ENCODE measurements around the gene AKNAD1. TPM values are rescaled to one million over a fixed set of nuclear protein-coding genes. Genes with fewer than 3 reads are reported as not detected.

The AKNAD1 gene
- total and polyA plus RNA-seq, 2 of the 13 experiments (the other 11 are each of a cell fraction or from before 2014, with no cell fraction given): not detected

DNA sequence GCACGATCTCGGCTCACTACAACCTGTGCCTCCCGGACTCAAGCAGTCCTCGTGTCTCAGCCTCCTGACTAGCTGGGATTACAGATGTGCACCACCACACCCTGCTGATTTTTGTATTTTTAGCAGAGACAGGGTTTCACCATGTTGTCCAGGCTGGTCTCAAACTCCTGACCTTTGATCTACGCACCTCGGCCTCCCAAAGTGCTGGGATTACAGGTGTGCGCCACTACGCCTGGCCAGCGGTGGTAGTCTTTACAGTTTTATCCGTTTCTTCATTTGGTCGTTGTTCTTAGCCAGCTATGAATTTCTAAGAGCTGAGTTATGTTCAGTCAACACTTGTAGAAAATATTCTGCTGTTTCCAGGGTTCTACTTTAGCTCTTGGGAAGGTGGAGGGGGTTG lies 53.3 kb downstream of the AKNAD1 start:
- H3K79me2 ChIP-seq (ENCODE audit: insufficient read depth, low read length): no peaks in the 10 kb centered on the region
- no peaks in the 10 kb centered on the region for H3K9me3 ChIP-seq (ENCODE audit: low read length)
- TF ChIP-seq PCBP1 (IDR thresholded peaks at IDR 0.05; ENCODE audit: borderline replicate concordance, low read depth, low read length) (no peak), ZBTB38 (CRISPR knock-in tag; IDR thresholded peaks at IDR 0.05) (peak; percentile 45; the same call in 1 of the 2 replicates), ZNF891 (CRISPR knock-in tag; IDR thresholded peaks at IDR 0.05) (no peak), ZNF619 (CRISPR knock-in tag; IDR thresholded peaks at IDR 0.05) (no peak), THAP11 (CRISPR knock-in tag; IDR thresholded peaks at IDR 0.05) (no peak), HOXA3 (CRISPR knock-in tag; IDR thresholded peaks at IDR 0.05) (no peak), REPIN1 (CRISPR knock-in tag; IDR thresholded peaks at IDR 0.05; ENCODE audit: borderline replicate concordance, low read depth) (no peak), HNF4A (CRISPR knock-in tag; IDR thresholded peaks at IDR 0.05) (peak; percentile 58), ZBTB33 (CRISPR knock-in tag; IDR thresholded peaks at IDR 0.05) (peak; percentile 80), ZFY (CRISPR knock-in tag; IDR thresholded peaks at IDR 0.05) (no peak), ZBTB7B (CRISPR knock-in tag; IDR thresholded peaks at IDR 0.05) (no peak), RERE (CRISPR knock-in tag; IDR thresholded peaks at IDR 0.05; ENCODE audit: low read depth) (no peak), HNRNPL (IDR thresholded peaks at IDR 0.05; ENCODE audit: low read depth, low read length) (no peak), ZNF460 (CRISPR knock-in tag; IDR thresholded peaks at IDR 0.05; ENCODE audit: borderline replicate concordance) (peak; percentile 62; the same call in 1 of the 2 replicates), ZNF713 (CRISPR knock-in tag; IDR thresholded peaks at IDR 0.05) (no peak), KMT2A (CRISPR knock-in tag; IDR thresholded peaks at IDR 0.05) (no peak)
- TF ChIP-seq, protein P1, sequence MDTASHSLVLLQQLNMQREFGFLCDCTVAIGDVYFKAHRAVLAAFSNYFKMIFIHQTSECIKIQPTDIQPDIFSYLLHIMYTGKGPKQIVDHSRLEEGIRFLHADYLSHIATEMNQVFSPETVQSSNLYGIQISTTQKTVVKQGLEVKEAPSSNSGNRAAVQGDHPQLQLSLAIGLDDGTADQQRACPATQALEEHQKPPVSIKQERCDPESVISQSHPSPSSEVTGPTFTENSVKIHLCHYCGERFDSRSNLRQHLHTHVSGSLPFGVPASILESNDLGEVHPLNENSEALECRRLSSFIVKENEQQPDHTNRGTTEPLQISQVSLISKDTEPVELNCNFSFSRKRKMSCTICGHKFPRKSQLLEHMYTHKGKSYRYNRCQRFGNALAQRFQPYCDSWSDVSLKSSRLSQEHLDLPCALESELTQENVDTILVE (CRISPR knock-in tag; IDR thresholded peaks at IDR 0.05): no peak
- ATAC-seq (no peak; the same call in 1 of the 3 replicates), FAIRE-seq (no peak), DNase-seq (ENCODE audit: low spot score) (no peak)
- ChIA-PET POLR2A (no interaction called here), CTCF (ENCODE audit: low intra/inter-chr PET ratio, low total read pairs) (no interaction called here)
- in situ Hi-C loops (cut with HindIII; ENCODE audit: extremely low pct_ligation_motif_present, low pct_unique_long_range_greater_than_20kb): no loop called here
- H2AFZ ChIP-seq (ENCODE audit: low read length): no peak overlapping the region
- 93% methylated on average over 11 of the region's 11 CpGs for WGBS (ENCODE audit: low lambda C conversion rate)
- H4K20me1 ChIP-seq (ENCODE audit: insufficient read depth, low read length): no peaks in the 10 kb centered on the region
- H3K27ac ChIP-seq (ENCODE audit: extremely low read length, insufficient read depth, low read length): no peak overlapping the region
- no peak overlapping the region for H3K4me2 ChIP-seq (ENCODE audit: low read depth, low read length)
- no peak overlapping the region for H3K9ac ChIP-seq (ENCODE audit: insufficient read depth, low read depth, low read length)
- no TSS peak for BruUV-seq (replicated peaks)
- no peaks in the 10 kb centered on the region for H3K27me3 ChIP-seq (ENCODE audit: control insufficient read depth in 1 of 2, insufficient read depth in 2 of 2, low read length in 2 of 2)
- H3K4me1 ChIP-seq (ENCODE audit: insufficient read depth, low read length): peaks cover 18% of the 10 kb centered on the region
- intact Hi-C loops (cut with micrococcal nuclease; ENCODE audit: unreplicated experiment): no loop called here
- no peak overlapping the region for H3K4me3 ChIP-seq (replicated peaks in 1 of 3; ENCODE audit: insufficient read depth in 1 of 3, low read depth in 2 of 3, low read length in 3 of 3)
- H3K36me3 ChIP-seq (replicated peaks in 1 of 2; ENCODE audit: control insufficient read depth in 1 of 2, insufficient read depth in 2 of 2, low read length in 2 of 2): peaks cover 2 to 19% of the 10 kb centered on the region in 2 experiments; a peak in 4 of 5 replicates
